ENCODE results near the gene RNF112.
"Not testable (repeated sequence)": the region's sequence is repeated elsewhere in the genome, so short reads cannot be mapped to it uniquely, and the experiment has no call there.

RNF112 gene

DNA sequence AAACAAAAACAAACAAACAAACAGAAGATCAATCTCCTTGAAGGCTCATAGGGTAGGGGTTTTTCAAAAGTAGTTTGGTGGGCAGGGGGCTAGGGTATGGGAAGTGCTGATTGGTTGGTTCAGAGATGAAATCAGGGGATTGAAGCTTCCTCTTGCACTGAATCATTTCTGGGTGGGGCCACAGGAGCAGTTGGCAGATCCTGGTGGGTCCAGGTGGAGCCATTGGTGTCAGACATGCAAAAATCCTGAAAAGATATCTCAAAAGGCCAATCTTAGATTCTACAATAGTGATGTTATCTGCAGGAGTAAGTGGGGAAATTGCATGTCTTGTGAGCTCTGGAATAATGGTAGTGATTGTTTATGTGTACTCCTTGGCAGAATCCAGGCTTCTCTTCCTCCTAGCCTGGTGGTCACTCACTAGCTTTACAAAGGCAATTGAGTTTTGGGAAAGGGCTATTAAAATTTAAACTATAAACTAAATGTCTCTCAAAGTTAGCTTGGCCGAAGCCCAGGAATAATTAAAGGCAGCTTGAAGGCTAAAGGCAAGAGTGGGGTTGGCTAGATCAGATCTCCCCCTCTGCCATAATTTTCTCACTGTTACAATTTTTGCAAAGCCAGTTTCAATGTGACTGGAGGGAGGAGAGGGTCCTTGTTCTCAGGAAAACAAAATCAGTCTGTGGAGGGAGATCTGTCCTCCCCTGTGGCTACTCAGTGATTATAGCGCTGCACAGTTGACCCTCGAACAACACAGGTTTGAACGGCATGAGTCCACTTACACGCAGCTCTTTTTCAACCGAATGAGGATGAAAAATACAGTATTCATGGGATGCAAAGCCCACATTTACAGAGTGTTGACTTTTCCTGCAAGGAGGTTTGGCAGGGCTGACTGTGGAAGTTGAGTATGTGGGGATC, 45.2 kb downstream of the RNF112 start:
- DNase-seq = no peak

DNA sequence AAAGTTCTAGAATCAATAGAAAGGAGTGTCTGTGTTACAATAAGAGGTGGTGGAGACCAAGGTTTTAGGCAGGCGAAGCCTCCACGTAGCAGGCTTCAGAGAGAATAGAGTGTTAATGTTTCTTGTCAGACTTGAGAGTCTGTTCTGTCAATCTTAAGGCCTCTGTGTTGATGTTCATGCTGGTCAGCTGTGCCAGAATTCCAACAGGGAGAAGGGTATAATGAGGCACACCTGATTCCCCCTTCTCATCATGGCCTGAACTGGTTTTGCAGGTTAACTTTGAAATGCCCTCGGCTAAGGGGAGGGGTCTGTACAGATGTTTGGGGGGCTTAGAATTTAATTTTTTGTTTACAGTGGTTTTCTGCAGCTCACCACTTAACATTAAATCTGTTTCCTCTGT, 46.0 kb downstream of the RNF112 start:
- DNase-seq = no peak

DNA sequence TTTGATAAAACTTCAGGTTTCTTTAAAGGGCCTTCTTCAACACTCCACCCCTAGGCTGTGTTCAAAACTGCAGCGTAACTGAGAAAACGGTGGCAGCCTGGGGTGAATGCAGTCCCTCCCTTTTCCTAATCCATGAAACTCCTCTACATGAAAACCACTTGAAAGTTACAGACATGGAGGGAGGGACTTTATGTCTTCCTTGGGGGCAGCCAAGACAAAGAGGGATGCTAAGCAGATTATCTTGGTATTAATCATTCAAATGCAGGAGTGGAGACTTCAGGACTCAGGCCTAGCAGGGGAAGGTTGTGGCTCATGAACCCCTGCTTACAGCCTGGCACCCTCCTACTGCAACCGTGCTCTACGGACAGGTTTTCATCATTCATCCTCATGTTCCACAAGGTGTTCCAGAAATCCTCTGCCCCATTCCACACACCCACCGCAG, 46.8 kb downstream of the RNF112 start:
- no peak for DNase-seq

DNA sequence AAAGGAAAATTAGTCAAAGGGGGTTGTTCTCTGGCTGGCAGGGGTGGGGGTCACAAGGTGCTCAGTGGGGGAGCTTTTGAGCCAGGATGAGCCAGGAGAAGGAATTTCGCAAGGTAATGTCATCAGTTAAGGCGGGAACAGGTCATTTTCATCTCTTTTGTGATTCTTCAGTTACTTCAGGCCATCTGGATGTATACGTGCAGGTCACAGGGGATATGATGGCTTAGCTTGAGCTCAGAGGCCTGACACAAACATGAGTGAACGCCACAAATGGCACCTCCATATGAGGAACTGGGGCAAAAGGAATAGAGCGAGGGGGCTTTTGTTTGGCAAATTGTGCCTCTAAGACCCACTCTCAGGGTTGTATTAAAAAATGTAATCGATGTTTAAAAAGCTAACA, 47.4 kb downstream of the RNF112 start:
- DNase-seq = not testable (repeated sequence)

DNA sequence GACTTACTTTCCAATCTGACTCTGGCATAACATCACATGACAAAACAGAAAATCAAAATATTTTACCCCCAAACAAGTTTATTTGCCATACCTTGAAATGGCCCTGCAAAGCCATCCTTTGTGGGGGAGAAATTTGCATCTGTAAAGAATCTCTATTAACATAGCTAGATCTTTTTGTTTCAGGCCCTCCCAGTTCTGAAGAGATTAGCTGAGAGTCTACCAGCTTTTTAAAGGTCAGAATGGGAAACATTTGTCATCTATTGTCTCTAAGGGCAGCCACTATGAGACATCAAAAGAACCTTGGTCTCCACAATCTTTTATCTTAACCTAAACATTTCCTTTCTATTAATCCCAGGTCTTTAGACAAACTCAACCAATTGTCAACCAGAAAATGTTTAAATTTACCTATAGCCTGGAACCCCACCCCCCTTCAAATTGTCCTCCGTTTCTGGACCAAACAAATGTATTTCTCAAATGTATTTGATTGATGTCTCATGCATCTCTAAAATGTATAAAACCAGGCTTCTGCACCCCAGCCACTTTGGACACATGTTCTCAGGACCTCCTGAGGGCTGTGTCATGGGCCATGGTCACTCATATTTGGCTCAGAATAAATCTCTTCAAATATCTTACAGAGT, 48.1 kb downstream of the RNF112 start:
- not testable (repeated sequence) for DNase-seq

DNA sequence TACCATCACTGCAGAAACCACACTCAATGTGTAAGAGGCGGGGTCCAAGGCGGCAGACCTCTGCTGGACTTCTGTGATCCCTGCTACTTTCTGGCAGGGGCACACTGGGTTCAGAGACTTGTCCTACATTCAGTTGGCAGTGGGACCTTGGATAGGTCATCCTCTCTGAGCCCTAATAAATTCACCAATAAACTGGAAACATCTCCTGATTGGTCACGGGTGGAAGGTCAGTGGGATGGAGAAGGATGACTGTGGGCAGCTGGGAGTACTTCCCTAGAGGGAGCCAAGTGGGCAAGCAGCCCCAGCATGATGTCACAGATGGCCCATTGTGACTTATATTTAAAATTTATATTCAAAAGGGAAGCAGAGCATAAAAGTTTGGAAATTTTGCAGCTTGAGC, 49.7 kb downstream of the RNF112 start:
- peak; percentile 38 to 45 for DNase-seq

DNA sequence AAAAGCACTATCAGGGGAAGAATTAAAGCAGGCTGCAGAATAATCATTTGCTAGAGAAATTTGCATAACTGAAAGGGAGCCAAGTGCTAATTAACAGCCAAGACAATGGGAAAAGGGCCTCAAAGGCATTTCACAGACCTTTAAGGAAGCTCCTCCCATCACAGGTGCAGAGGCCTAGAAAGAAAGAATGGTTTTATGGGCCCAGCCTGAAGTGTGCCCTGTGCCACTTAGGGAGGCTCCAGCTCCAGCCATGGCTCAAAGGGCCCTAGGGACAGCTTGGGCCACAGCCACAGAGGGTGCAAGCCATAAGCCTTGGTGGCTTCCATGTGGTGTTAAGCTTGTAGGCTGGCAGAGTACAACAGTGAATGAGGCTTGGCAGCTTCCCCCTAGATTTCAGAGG, 50.1 kb downstream of the RNF112 start:
- DNase-seq = peak in 1 of 2 donors; percentile 38

DNA sequence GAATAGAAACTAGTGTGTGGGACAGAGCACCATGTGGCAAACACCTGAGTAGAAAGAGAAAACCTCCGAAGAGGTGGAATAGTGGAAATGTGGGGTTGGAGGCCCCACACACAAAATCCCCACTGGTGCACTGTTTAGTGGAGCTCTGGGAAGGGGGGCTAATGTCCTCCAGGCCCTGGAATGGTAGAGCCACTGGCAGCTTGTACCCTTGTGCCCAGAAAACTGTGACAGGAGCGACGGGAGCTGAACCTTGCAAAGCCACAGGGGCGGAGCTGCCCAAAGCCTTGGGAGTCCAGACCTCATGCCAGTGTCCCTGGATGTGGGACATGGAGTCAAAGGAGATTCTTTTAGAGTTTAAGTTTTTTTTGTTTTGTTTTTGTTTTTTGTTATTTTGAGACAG, 50.6 kb downstream of the RNF112 start:
- no peak for DNase-seq

DNA sequence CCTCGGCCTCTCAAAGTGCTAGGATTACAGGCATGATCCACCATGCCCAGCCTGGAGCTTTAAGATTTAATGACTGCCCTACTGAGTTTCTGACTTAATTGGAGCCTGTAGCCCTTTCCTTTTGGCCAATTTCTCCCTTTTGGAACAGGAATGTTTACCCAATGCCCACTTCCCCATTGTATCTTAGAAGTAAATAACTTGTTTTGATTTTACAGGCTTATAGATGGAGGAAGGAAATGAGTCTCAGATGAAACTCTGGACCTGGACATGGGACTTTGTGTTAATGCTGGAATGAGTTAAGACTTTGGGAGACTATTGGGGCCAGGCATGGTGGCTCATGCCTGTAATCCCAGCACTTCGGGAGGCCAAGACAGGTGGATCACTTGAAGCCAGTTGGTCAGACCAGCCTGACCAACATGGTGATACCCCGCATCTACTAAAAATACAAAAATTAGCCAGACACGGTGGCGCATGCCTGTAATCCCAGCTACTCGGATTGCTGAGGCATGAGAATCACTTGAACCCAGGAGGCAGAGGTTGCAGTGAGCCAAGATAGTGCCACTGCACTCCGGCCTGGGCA, 51.5 kb downstream of the RNF112 start:
- not testable (repeated sequence) for DNase-seq

DNA sequence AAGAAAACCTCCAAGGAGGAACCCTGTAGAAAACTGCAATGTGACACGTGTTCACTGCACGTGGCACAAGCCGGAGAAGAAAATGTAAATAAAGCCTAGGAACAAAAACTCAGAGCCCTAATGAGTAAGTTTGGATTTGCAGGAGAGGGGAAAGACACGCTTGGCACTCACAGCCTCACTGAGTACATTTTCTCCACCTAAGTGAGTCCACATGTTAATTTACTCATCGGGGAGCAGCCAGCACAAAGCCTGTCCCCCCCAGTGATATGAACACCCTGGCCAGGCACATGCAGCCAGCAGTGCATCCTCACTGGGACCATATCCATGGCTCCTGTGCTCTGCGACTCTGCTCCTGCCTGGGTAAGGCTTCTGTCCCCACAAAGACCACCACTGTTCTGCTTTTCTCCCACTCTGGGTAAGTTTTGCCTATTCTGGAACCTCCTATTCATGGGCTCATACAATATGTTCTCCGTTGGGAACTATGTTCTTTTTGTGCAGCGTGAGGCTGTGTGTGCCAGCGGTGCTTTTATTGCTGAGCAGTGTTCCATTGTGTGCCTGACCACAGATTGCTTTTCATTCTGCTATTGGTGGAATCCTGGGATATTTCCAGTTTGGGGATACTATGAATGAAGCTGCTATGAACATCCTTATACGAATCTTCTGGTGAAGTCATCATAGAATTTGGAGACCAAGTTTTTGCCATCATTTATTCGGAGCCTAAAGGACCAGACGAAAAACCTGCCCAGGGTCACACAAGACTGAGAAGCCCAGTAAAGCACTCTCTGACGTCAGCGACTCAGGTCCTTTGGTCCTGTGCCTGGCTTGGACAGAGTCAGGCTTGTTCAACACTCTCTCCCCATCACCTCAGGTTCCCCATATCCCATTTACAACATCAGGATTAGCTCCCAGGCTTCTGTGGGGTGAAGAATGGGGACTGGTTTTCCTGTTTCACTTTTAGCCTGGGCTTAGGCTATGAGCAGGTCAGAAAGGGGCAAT, 53.3 kb downstream of the RNF112 start:
- DNase-seq = peak in 1 of 2 donors; percentile 20

Measured in hippocampal formation (tissue), 2 donors.